ENCODE measurements around the gene PTPRU.

DNA sequence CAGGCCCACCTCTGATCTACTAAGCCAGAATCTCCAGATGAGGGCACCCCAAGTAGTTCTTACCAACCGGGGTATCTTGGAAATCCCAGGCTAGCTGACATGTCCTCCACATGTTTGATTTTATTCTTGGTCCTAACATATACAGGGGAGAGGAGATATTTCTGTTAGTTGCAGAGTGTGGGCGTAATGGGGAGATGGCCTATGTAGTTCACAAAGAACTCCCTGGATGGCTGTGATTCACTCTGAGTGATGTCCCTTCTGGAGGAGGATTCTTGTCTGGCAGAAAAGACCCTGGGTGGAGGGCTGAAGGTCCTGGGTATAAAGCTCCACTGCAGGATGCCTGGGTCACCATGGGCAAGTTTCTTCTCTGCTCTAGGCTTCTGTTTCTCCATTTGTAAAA lies 18.7 kb upstream of the PTPRU start:
- no peak for TF ChIP-seq CTCF (conservative IDR thresholded peaks at IDR 0.05; ENCODE audit: low read depth, low read length)
- TF ChIP-seq EZH2 (IDR thresholded peaks at IDR 0.05; ENCODE audit: low read length, unreplicated experiment), result no peak
- no peak for TF ChIP-seq EZH2phosphoT487 (IDR thresholded peaks at IDR 0.05; ENCODE audit: borderline replicate concordance, low read length)
